ENCODE measurements around the gene IPP. TPM values are rescaled to one million over a fixed set of nuclear protein-coding genes. Genes with fewer than 3 reads are reported as not detected.
"Not testable (repeated sequence)": the region's sequence is repeated elsewhere in the genome, so short reads cannot be mapped to it uniquely, and the experiment has no call there.

Gene IPP
- polyA plus RNA-seq, 1 experiment: 4.4 TPM

- Histone ChIP-seq H3K36me3 (ENCODE audit: control insufficient read depth, insufficient read depth, low read length) (peaks cover 1% of the 10 kb centered on the region; the same call in 1 of the 2 replicates), H3K27me3 (ENCODE audit: control insufficient read depth, insufficient read depth, low read length) (no peaks in the 10 kb centered on the region), H3K4me3 (ENCODE audit: low read depth, low read length) (no peak overlapping the region)
- no peak for TF ChIP-seq CTCF (IDR thresholded peaks at IDR 0.05; ENCODE audit: insufficient read depth, low read depth, low read length)
- DNase-seq (ENCODE audit: low read depth): no peak
- POLR2A ChIA-PET: no interaction called here
- CTCF ChIA-PET: no interaction called here
Measured at GRCh38 chr1:45739137-45739536, 11.3 kb downstream of the IPP start.

GRCh38 chr1:45730780-45731319 lies 19.6 kb downstream of the IPP start:
- no peak for DNase-seq (ENCODE audit: low read depth)
- CTCF ChIA-PET: no interaction called here
- no peak overlapping the region for H3K4me3 ChIP-seq (ENCODE audit: low read depth, low read length)
- H3K36me3 ChIP-seq (ENCODE audit: control insufficient read depth, insufficient read depth, low read length): no peaks in the 10 kb centered on the region; the same call in 1 of the 2 replicates
- no peaks in the 10 kb centered on the region for H3K27me3 ChIP-seq (ENCODE audit: control insufficient read depth, insufficient read depth, low read length)
- TF ChIP-seq CTCF (IDR thresholded peaks at IDR 0.05; ENCODE audit: insufficient read depth, low read depth, low read length): no peak
- POLR2A ChIA-PET: no interaction called here

GRCh38 chr1:45730075-45730779 lies 20.2 kb downstream of the IPP start:
- no peaks in the 10 kb centered on the region for H3K27me3 ChIP-seq (ENCODE audit: control insufficient read depth, insufficient read depth, low read length)
- POLR2A ChIA-PET: no interaction called here
- CTCF ChIA-PET: no interaction called here
- no peaks in the 10 kb centered on the region; the same call in 1 of the 2 replicates for H3K36me3 ChIP-seq (ENCODE audit: control insufficient read depth, insufficient read depth, low read length)
- no peak for TF ChIP-seq CTCF (IDR thresholded peaks at IDR 0.05; ENCODE audit: insufficient read depth, low read depth, low read length)
- no peak overlapping the region for H3K4me3 ChIP-seq (ENCODE audit: low read depth, low read length)
- DNase-seq (ENCODE audit: low read depth): no peak

GRCh38 chr1:45726007-45726406 lies 24.4 kb downstream of the IPP start:
- DNase-seq (ENCODE audit: low read depth); H3K27me3 ChIP-seq (ENCODE audit: control insufficient read depth, insufficient read depth, low read length); H3K4me3 ChIP-seq (ENCODE audit: low read depth, low read length); POLR2A ChIA-PET; H3K36me3 ChIP-seq (ENCODE audit: control insufficient read depth, insufficient read depth, low read length); CTCF ChIA-PET: not testable (repeated sequence)

- DNase-seq (ENCODE audit: low read depth): no peak
- Histone ChIP-seq H3K36me3 (ENCODE audit: control insufficient read depth, insufficient read depth, low read length) (no peaks in the 10 kb centered on the region; the same call in 1 of the 2 replicates), H3K4me3 (ENCODE audit: low read depth, low read length) (no peak overlapping the region), H3K27me3 (ENCODE audit: control insufficient read depth, insufficient read depth, low read length) (no peaks in the 10 kb centered on the region)
- POLR2A ChIA-PET: no interaction called here
- no peak for TF ChIP-seq CTCF (IDR thresholded peaks at IDR 0.05; ENCODE audit: insufficient read depth, low read depth, low read length)
- CTCF ChIA-PET: no interaction called here
Measured at GRCh38 chr1:45723248-45723930, 27.1 kb downstream of the IPP start.
